GM23338 (cell line): ENCODE measurements around the gene SEC24C. TPM values are rescaled to one million over a fixed set of nuclear protein-coding genes. Genes with fewer than 3 reads are reported as not detected.

Experiments used
- ATAC-seq: fragments of 200-7000 bp; cut with Tn5 transposase; 3 replicates; pipeline ENCODE4 v1.9.1; 2020
- DNase-seq: peaks from one replicate; pipeline ENCODE4 v3.0.0-alpha.2; 2015; ENCODE audit warnings: low spot score
- H2AFZ ChIP-seq: fragments of 200-600 bp; sonication (generic); 2 replicates; pipeline ENCODE4 v1.8.0; 2016; ENCODE audit warnings: antibody characterized with exemption, mild to moderate bottlenecking, moderate library complexity
- H3F3A ChIP-seq: fragments of 200-600 bp; sonication (generic); replicated peaks from 2 replicates; pipeline ENCODE4 v1.8.0; 2017; ENCODE audit warnings: antibody characterized with exemption, mixed run types, low read depth
- H3K27ac ChIP-seq: fragments of 200-600 bp; sonication (generic); 2 replicates; pipeline ENCODE4 v1.6.1; 2016; ENCODE audit warnings: low read depth
- H3K27me3 ChIP-seq: fragments of 200-600 bp; sonication (generic); 2 replicates; pipeline ENCODE4 v1.8.0; 2016; ENCODE audit warnings: mild to moderate bottlenecking, mixed run types, moderate library complexity; ENCODE audit not compliant: insufficient read depth
- H3K36me3 ChIP-seq: fragments of 200-600 bp; sonication (generic); 2 replicates; pipeline ENCODE4 v1.8.0; 2016; ENCODE audit warnings: mild to moderate bottlenecking; ENCODE audit not compliant: insufficient read depth
- H3K4me1 ChIP-seq: fragments of 200-600 bp; sonication (generic); 2 replicates; pipeline ENCODE4 v1.8.0; 2016; ENCODE audit warnings: mild to moderate bottlenecking, moderate library complexity; ENCODE audit not compliant: insufficient read depth
- H3K4me2 ChIP-seq: fragments of 200-600 bp; sonication (generic); 2 replicates; pipeline ENCODE4 v1.7.1; 2017; ENCODE audit warnings: mixed run types
- H3K4me3 ChIP-seq: fragments of 200-600 bp; sonication (generic); 2 replicates; pipeline ENCODE4 v1.6.1; 2016; ENCODE audit warnings: mixed run types
- H3K79me2 ChIP-seq: fragments of 200-600 bp; sonication (generic); replicated peaks from 2 replicates; pipeline ENCODE4 v1.8.0; 2017; ENCODE audit warnings: mild to moderate bottlenecking; ENCODE audit not compliant: insufficient read depth
- H3K9me2 ChIP-seq: fragments of 200-600 bp; sonication (generic); 2 replicates; pipeline ENCODE4 v1.8.0; 2017; ENCODE audit not compliant: insufficient read depth
- H4K20me1 ChIP-seq: fragments of 200-600 bp; sonication (generic); replicated peaks from 2 replicates; pipeline ENCODE4 v1.8.0; 2017; ENCODE audit warnings: mild to moderate bottlenecking; ENCODE audit not compliant: insufficient read depth
- H3K27ac Mint-ChIP-seq: 2 replicates; pipeline ENCODE4 v1.8.0; 2020; ENCODE audit warnings: inconsistent platforms, mild to moderate bottlenecking, moderate library complexity, mixed read lengths
- H3K27me3 Mint-ChIP-seq: 3 replicates; pipeline ENCODE4 v1.8.0; 2022; ENCODE audit warnings: low read depth, mild to moderate bottlenecking, moderate library complexity, mixed read lengths, inconsistent platforms; ENCODE audit not compliant: insufficient read depth, poor library complexity
- H3K36me3 Mint-ChIP-seq: 3 replicates; pipeline ENCODE4 v1.8.0; 2021; ENCODE audit warnings: low read depth, mild to moderate bottlenecking, inconsistent platforms, moderate library complexity, mixed read lengths
- H3K4me1 Mint-ChIP-seq: 3 replicates; pipeline ENCODE4 v1.8.0; 2020; ENCODE audit warnings: mild to moderate bottlenecking, inconsistent platforms, mixed read lengths
- H3K4me3 Mint-ChIP-seq: 3 replicates; pipeline ENCODE4 v1.8.0; 2021; ENCODE audit warnings: moderate library complexity, mild to moderate bottlenecking, inconsistent platforms, mixed read lengths
- H3K9me3 Mint-ChIP-seq: 3 replicates; pipeline ENCODE4 v1.8.0; 2020; ENCODE audit warnings: moderate library complexity, mild to moderate bottlenecking, inconsistent platforms, mixed read lengths
- CREB1 ChIP-seq: fragments of 250-450 bp; sonication (Bioruptor Pico); IDR thresholded peaks from 2 replicates; pipeline ENCODE4 v1.5.0; 2020; ENCODE audit warnings: low read depth, mild to moderate bottlenecking, moderate library complexity
- CTCF ChIP-seq, 2 experiments: fragments of 200-600 bp in 1 of 2; sonication (generic) in 1 of 2; conservative IDR thresholded peaks; 2 replicates each; pipeline versions ENCODE4 v1.5.1 to v1.6.1; 2016 to 2017; ENCODE audit warnings: antibody characterized with exemption in 2 of 2, low read depth in 2 of 2, mild to moderate bottlenecking in 2 of 2, moderate library complexity in 1 of 2
- ETS1 ChIP-seq: IDR thresholded peaks from 2 replicates; pipeline ENCODE4 v1.6.1; 2016; ENCODE audit warnings: antibody characterized with exemption
- EZH2 ChIP-seq: fragments of 200-600 bp; sonication (generic); IDR thresholded peaks from one replicate; pipeline ENCODE4 v1.8.0; 2017; ENCODE audit warnings: antibody characterized with exemption, mild to moderate bottlenecking, low read depth; ENCODE audit not compliant: unreplicated experiment
- EZH2phosphoT487 ChIP-seq: fragments of 200-600 bp; sonication (generic); IDR thresholded peaks from one replicate; pipeline ENCODE4 v1.8.1; 2018; ENCODE audit warnings: antibody characterized with exemption; ENCODE audit not compliant: unreplicated experiment
- JUNB ChIP-seq: IDR thresholded peaks from one replicate; pipeline ENCODE4 v1.6.1; 2016; ENCODE audit warnings: antibody characterized with exemption; ENCODE audit not compliant: unreplicated experiment
- NANOG ChIP-seq: IDR thresholded peaks from 2 replicates; pipeline ENCODE4 v1.6.1; 2016; ENCODE audit warnings: antibody characterized with exemption, borderline replicate concordance
- POLR2AphosphoS5 ChIP-seq: IDR thresholded peaks from 2 replicates; pipeline ENCODE4 v1.6.1; 2016; ENCODE audit warnings: antibody characterized with exemption, low read depth
- REST ChIP-seq: IDR thresholded peaks from one replicate; pipeline ENCODE4 v1.6.1; 2018; ENCODE audit warnings: antibody characterized with exemption; ENCODE audit not compliant: unreplicated experiment
- STAT1 ChIP-seq: IDR thresholded peaks from one replicate; pipeline ENCODE4 v1.6.1; 2016; ENCODE audit warnings: antibody characterized with exemption; ENCODE audit not compliant: unreplicated experiment
- ZNF114 ChIP-seq: fragments of 250-450 bp; sonication (Bioruptor Pico); IDR thresholded peaks from 2 replicates; pipeline ENCODE4 v1.5.0; 2020; ENCODE audit warnings: mild to moderate bottlenecking, moderate library complexity
- ZNF331 ChIP-seq: fragments of 250-450 bp; sonication (Bioruptor Pico); IDR thresholded peaks from 2 replicates; pipeline ENCODE4 v1.5.0; 2020; ENCODE audit warnings: low read depth, mild to moderate bottlenecking, moderate library complexity
- polyA plus RNA-seq: library from polyadenylated mRNA; unstranded; fragments of >200 nt; fragmentation: Nextera tagmentation; extraction: Ambion mirVana; gene quantifications from 2 replicates; pipeline ENCODE4 v1.2.1, GENCODE V29; 2016
- total RNA-seq: library from RNA; depleted of rRNA; stranded (reverse); fragments of >200 nt; shearing (Covaris generic); gene quantifications from 2 replicates; pipeline ENCODE4 v1.2.3, GENCODE V29; 2014

Gene SEC24C
- total and polyA plus RNA-seq, 2 experiments from 2014 or later = 16.9 to 64.2 TPM

GRCh38 chr10:73790886-73791625 is 46.9 kb downstream of the SEC24C start (continued):
- TF ChIP-seq REST (no peak), EZH2 (no peak), CREB1 (no peak), NANOG (no peak), ETS1 (no peak), CTCF (conservative IDR thresholded peaks at IDR 0.05; ENCODE audit: low read depth in 2 of 2) (no peak)

- DNase-seq (no peak), ATAC-seq (no peak)
- H2AFZ ChIP-seq = no peak overlapping the region
- H3K9me2 ChIP-seq = no peaks in the 10 kb centered on the region
- Mint-ChIP-seq H3K27ac (no peak overlapping the region), H3K27me3 (peaks cover 14% of the 10 kb centered on the region), H3K9me3 (no peaks in the 10 kb centered on the region), H3K36me3 (peaks cover 47% of the 10 kb centered on the region), H3K4me1 (peaks cover 2% of the 10 kb centered on the region; the same call in 1 of the 3 replicates), H3K4me3 (no peak overlapping the region)
- no peaks in the 10 kb centered on the region for H3F3A ChIP-seq
- H4K20me1 ChIP-seq = peaks cover 12% of the 10 kb centered on the region
- no peaks in the 10 kb centered on the region for H3K27me3 ChIP-seq
- H3K79me2 ChIP-seq = peaks cover 8% of the 10 kb centered on the region; the same call in 1 of the 2 replicates
- no peaks in the 10 kb centered on the region; the same call in 1 of the 2 replicates for H3K36me3 ChIP-seq
- no peak overlapping the region for H3K4me3 ChIP-seq
- H3K4me1 ChIP-seq = no peaks in the 10 kb centered on the region; the same call in 1 of the 2 replicates
- no peak overlapping the region for H3K4me2 ChIP-seq
- H3K27ac ChIP-seq = no peak overlapping the region
- TF ChIP-seq POLR2AphosphoS5 (no peak), EZH2 (no peak), NANOG (no peak), EZH2phosphoT487 (no peak), STAT1 (no peak), CTCF (conservative IDR thresholded peaks at IDR 0.05; ENCODE audit: low read depth in 2 of 2) (no peak), JUNB (no peak), ZNF114 (CRISPR knock-in tag) (no peak), ETS1 (no peak), CREB1 (no peak), ZNF331 (no peak)
Measured at GRCh38 chr10:73791871-73792400, 47.8 kb downstream of the SEC24C start.
